GM21825 (cell line): Measurements from ENCODE around the gene KDM5B.
"Not testable (repeated sequence)": the region's sequence is repeated elsewhere in the genome, so short reads cannot be mapped to it uniquely, and the experiment has no call there.

Experiments
- ATAC-seq: cut with Tn5 transposase; IDR thresholded peaks from one replicate; pipeline ENCODE4 v1.9.1; 2021; ENCODE audit warnings: mild to moderate bottlenecking, moderate library complexity; ENCODE audit not compliant: unreplicated experiment

KDM5B gene

DNA sequence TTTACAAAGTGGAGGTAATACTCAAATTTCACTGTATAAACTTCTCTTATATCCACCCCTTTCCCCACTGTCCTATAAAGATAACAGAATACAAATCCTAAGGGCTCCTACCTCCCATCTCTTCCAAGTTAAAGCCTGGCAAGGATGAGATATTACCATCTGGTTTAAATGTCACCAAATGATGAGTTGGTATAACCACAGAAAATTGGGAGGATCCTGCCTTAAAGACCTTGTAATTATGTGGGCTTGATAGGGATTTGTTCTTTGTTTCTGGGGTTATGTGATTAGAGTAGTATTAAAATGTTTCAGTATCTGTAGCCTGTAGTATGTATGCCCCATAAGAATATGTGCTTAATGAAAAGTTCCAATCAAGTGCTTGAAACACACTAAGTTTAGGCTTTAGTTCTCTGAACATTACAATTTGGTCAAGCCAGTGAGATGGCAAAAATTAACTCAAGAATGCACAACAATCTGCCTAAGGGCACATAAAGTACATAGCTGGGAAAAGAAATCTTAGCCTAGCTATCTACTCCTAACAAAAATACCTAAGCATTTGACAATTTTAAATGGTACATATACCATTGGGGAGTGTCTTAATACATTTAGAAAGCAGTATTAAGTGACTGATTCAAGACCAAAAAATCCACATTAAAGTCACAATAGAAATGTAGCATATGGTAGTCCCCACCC lies 14.0 kb downstream of the KDM5B start:
- ATAC-seq = no peak

DNA sequence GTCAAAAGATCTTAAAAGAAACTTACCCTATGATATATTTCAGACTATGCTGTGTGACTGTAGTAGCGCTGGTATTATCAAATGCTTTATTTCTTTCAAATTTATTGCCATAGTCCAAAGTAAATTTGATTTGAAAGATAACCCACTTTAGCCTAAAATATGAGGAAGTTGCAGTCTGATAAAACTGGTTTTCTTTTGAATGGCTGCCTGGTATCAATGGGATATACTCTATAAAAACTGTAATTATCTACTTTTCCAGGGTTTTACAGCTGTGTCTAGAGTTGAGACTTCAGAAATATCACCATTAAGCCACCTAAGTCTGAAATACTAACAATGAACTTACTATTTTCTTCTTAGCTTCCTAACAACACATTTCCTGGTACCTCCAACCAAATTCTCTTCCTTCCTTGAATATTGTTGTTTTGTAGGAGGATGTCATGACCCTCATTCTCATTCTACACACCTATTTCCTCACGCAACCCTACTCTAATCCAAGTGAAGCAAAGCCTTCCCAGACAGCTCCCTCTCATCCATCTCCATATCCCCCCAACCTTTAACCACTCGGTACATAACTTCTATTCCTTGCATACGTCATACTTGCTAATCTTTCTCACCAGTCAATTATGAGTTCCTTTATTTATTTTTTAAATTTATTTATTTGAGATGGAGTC lies 17.0 kb downstream of the KDM5B start:
- no peak for ATAC-seq

DNA sequence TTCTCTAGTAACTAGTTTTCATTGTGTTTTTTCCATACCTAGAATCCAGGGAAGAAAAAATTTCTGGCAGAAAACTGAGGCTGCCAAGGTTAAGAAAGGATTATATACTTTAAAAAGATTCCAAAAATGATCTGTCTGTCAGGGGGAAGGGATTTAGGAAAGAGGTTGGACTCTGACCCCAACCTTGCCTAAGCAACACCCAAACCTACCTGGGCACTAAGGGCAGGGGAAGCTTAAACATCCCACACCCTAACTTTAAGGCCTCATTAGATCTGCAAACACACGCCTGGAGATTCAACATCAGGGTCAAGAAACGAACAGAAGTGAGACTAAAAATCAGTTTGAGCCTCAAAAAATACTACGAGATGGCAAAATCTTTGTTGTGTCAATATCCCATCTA lies 19.4 kb downstream of the KDM5B start:
- no peak for ATAC-seq

DNA sequence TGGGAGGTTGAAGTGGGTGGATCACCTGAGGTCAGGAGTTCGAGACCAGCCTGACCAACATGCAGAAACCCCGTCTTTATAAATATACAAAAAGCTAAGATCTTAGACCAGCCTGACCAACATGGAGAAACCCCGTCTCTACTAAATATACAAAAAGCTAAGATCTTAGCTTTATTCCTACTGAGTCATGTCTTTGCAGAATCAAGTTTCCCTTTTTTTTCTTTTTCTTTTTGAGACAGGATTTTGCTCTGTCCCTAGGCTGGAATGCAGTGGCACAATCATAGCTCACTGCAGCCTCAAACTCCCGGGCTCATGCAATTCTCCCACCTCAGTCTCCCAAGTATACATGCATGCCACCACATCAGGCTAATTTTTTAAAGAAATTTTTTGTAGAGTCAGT lies 21.4 kb downstream of the KDM5B start:
- ATAC-seq = no peak

DNA sequence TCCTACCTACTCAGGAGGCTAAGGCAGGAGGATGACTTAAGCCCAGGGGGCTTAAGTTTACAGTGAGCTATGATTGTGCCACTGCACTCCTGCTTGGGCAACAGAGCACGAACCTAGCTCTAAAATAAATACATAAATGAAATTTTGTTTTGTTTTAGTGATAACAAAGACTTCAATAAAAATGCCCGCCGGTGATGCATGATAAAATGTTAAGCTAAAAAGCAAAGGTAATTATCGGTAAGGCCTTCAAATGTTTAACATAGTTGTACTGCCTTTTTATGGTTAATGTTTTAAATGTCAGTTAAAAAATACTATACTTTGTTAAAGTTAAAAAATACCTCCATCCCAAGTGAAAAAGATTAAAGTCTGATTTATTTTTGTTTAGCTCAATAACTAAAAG lies 27.0 kb downstream of the KDM5B start:
- ATAC-seq = no peak

DNA sequence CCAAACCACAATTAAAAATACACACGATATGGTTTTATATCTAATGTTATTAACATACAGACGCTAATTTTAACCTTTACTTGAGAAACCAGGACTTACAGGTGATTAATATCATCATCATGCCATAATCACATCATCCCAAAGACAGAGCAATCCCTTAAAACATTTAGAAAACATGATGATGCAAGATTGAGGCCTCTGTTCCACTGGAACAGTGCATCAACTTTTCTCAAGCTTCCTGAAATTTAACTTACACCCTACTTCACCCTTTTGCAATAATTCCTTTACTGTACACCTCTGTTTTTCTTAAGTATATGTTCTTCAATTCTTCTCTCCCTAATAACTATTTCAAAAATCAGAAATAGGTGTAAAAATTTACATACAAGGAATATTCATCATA lies 38.1 kb downstream of the KDM5B start:
- no peak for ATAC-seq

DNA sequence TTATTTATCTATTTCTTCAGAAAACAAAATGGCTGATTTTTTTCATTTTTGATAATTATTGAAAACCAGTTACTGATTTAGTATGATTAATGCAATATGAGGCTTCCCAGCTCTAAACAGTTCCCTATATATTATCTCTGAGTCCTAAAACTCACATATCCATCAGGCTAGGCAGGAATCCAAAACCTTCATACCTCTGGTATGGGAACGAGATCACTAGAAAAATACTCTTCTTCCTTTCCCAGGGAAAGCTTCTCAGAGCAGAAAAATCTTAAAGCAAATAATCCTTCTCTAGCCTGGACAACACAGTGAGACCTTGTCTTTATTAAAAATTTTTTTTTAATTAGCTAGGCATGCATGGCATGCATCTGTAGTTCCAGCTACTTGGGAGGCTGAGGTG lies 42.5 kb downstream of the KDM5B start:
- no peak for ATAC-seq

DNA sequence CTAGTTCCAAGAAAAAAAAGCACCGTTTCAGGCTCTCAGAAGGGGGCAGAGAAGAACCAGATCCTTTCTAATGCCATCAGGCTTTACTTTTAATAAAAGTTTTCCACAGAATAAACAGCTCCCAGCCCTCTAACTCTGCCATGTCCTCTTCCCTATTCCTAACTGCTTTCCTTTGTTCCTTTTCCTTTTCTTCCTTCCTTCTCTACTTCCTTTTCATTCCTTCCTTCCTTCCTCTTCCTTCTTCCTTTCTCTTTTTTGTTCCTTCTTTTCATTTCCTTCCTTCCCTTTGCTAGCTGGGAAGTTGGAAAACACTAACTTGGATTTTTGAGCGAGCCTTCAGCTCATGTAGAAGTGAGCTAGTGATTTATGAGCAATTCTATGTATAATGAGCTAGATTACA lies 46.2 kb downstream of the KDM5B start:
- no peak for ATAC-seq

DNA sequence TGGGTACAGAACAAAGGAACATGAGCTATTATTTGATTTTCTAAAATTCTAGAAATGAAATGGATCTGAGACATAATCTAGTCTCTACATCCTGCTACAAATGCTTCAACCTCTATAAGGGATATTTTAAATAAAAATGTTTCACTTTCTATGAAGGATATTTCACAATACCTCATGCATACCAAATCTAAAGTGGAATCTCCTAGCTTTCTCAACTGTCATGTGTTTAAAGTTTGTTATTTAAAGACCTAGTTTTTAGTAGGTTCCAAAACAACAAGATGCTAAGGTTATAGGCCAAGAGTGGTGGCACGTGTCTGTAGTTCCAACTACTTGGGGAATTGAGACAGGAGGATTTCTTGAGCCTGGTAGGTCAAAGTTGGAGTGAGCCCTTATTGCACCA lies 47.6 kb downstream of the KDM5B start:
- no peak for ATAC-seq

- no peak for ATAC-seq
Observed at GRCh38 chr1:202756391-202756790, 51.8 kb downstream of the KDM5B start.

DNA sequence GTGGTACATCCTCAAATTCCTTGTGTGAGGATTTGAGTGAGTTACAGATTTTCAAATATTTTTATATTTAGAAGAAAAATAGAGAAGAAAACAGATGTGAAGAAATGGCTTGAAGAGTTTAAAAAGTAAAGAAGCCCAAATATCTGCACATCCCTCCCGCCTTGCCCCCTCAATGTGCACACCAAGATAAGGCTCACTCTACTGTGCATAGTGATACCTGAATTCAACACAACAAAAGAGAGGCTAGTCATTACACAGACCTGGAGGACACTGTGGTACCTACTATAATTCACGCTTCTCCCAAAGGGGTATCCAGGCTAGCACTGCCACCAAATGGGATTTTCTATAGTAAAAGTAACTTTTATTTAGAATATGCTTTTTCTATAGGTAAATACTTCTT lies 53.9 kb downstream of the KDM5B start:
- ATAC-seq = no peak

DNA sequence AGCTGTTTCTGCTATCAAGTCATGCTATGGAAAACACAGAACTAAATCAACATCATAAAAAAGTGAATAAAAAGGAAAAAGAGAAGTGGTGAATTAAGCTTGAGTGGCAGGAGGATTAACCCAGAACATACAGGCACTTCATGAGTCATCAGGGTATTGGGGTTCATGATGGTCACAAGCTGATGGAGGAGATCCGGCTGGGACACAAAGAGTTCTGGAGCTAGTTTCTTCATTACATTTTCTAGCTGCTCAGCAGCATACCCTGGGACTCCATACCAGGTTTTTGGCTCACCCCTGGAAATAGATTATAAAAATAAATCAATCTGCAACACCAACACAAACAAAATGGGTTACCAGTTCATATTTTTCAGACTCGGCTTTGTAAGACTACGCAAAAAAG lies 55.4 kb downstream of the KDM5B start:
- ATAC-seq = no peak

GRCh38 chr1:202750761-202751160 lies 57.5 kb downstream of the KDM5B start:
- ATAC-seq = no peak

DNA sequence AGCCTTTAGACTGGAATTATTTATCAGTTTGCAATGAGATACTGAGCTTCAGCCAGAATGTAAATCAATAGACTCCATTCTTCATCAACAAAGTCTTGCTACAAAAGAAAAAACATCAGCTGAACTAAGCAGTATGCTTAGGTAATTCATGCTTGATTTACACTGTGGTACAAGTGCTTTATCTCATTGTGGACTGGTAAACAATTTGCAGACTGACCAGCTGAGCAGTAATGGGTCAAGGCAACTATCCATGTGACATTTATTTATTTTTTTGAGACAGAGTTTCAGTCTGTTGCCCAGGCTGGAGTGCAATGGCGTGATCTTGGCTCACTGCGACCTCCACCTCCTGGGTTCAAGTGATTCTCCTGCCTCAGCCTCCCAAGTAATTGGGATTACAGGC lies 58.2 kb downstream of the KDM5B start:
- no peak for ATAC-seq

GRCh38 chr1:202745323-202745888 lies 62.8 kb downstream of the KDM5B start:
- ATAC-seq = no peak

DNA sequence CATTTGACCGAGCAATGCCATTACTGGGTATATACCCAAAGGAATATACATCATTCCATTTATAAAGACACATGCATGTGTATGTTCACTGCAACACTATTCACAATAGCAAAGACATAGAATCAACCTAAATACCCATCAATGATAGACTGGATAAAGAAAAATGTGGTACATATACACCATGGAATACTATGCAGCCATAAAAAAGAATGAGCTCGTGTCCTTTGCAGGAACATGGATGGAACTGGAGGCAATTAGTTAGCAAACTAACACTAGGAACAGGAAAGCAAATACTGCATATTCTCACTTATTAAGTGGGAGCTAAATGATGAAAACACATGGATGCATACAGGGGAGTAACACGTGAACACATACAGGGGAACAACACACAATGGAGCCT lies 63.5 kb downstream of the KDM5B start:
- ATAC-seq = not testable (repeated sequence)

GRCh38 chr1:202742496-202742895 lies 65.7 kb downstream of the KDM5B start:
- no peak for ATAC-seq

- no peak for ATAC-seq
Observed at GRCh38 chr1:202733251-202733650, 75.0 kb downstream of the KDM5B start.

- no peak for ATAC-seq
Observed at GRCh38 chr1:202728951-202729350, 79.3 kb downstream of the KDM5B start.

- no peak for ATAC-seq
Observed at GRCh38 chr1:202725526-202725925, 82.7 kb downstream of the KDM5B start.

DNA sequence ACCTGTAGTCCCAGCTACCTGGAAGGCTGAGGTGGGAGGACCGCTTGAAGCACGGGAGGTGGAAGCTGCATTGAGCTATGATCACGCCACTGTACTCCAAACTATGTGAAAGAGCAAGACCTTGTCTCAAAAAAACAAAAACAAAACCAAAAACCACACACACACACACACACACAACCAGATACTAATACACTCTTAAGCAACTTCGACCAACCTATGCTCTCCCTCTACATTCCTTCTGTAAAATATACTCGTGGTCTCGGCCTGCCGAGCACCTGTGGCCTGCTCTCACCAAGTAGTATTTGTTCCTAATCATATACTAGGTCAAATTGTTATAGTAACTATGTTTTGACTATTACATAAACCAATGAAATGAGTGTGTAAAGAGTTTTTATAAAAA lies 84.5 kb downstream of the KDM5B start:
- no peak for ATAC-seq

DNA sequence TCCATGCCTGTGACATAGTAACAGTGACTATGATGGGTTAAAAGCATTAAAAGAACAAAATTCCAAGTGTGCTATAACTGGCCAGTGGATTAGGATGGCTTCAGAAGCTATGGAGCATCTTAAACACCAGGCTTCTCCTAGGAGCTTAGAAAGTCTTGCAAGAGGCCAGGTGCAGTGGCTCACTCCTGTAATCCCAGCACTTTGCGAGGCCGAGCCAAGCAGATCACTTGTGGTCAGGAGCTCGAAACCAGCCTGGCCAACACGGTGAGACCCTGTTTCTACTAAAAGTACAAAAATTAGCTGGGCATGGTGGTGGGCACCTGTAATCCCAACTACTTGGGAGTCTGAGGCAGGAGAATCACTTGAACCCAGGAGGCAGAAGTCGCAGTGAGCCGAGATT lies 85.2 kb downstream of the KDM5B start:
- ATAC-seq = not testable (repeated sequence)

GRCh38 chr1:202716654-202717053 lies 91.6 kb downstream of the KDM5B start:
- ATAC-seq = no peak
